Effector CD4-positive, alpha-beta T cell (primary cell): Measurements from ENCODE around the gene IL17RC.
"Not testable (repeated sequence)": the region's sequence is repeated elsewhere in the genome, so short reads cannot be mapped to it uniquely, and the experiment has no call there.

Source experiments
- DNase-seq: peaks from one replicate; pipeline ENCODE4 v3.0.0-alpha.2; 2020

IL17RC gene

GRCh38 chr3:9893739-9894138, 23.2 kb upstream of the IL17RC start:
- no peak for DNase-seq

- not testable (repeated sequence) for DNase-seq
These were observed 21.2 kb upstream of the IL17RC start for GRCh38 chr3:9895715-9896114.

GRCh38 chr3:9896755-9897407, 20.0 kb upstream of the IL17RC start:
- not testable (repeated sequence) for DNase-seq

GRCh38 chr3:9897408-9898372, 19.2 kb upstream of the IL17RC start:
- DNase-seq: no peak

- no peak for DNase-seq
These were observed 18.2 kb upstream of the IL17RC start for GRCh38 chr3:9898467-9899241.

GRCh38 chr3:9899289-9899791, 17.6 kb upstream of the IL17RC start:
- DNase-seq: no peak

GRCh38 chr3:9900965-9901415, 15.9 kb upstream of the IL17RC start:
- not testable (repeated sequence) for DNase-seq

- DNase-seq: no peak
These were observed 14.9 kb upstream of the IL17RC start for GRCh38 chr3:9901967-9902366.

GRCh38 chr3:9902372-9903237, 14.3 kb upstream of the IL17RC start, which contains the start of gene IL17RE:
Gene IL17RE, plus strand, starts transcription at chr3:9902848. Its CDS starts 85 bp downstream, at chr3:9902933.
- DNase-seq: no peak

- no peak for DNase-seq
These were observed 13.7 kb upstream of the IL17RC start for GRCh38 chr3:9903238-9903624.

- no peak for DNase-seq
These were observed 13.0 kb upstream of the IL17RC start for GRCh38 chr3:9903904-9904303.

GRCh38 chr3:9906480-9906879, 10.4 kb upstream of the IL17RC start:
- DNase-seq: no peak

GRCh38 chr3:9908286-9908685, 8.6 kb upstream of the IL17RC start:
- DNase-seq: no peak

GRCh38 chr3:9909221-9910013, 7.5 kb upstream of the IL17RC start:
- DNase-seq: no peak

- DNase-seq: no peak
These were observed 5.0 kb upstream of the IL17RC start for GRCh38 chr3:9911863-9912262.

- no peak for DNase-seq
These were observed 4.5 kb upstream of the IL17RC start for GRCh38 chr3:9912294-9912935.

GRCh38 chr3:9913601-9914000, 3.3 kb upstream of the IL17RC start:
- no peak for DNase-seq

GRCh38 chr3:9914011-9914410, 2.9 kb upstream of the IL17RC start:
- DNase-seq: no peak

GRCh38 chr3:9914559-9915253, 2.2 kb upstream of the IL17RC start:
- no peak for DNase-seq
